DOHH2 (cell line): Measurements from ENCODE around the gene LLGL1.

Experiments
- H3F3A ChIP-seq: fragments of 200-600 bp; sonication (generic), shearing (Covaris generic); 2 replicates; pipeline ENCODE4 v1.6.0; 2016; ENCODE audit warnings: antibody characterized with exemption, mild to moderate bottlenecking; ENCODE audit not compliant: control insufficient read depth, insufficient read depth
- H3K27ac ChIP-seq: fragments of 200-600 bp; sonication (generic); 2 replicates; pipeline ENCODE4 v1.5.1; 2014; ENCODE audit warnings: low read depth, mild to moderate bottlenecking, low read length, moderate library complexity
- H3K27me3 ChIP-seq: fragments of 200-600 bp; sonication (generic); 2 replicates; pipeline ENCODE4 v1.6.1; 2014; ENCODE audit warnings: mild to moderate bottlenecking, low read length, mixed read lengths; ENCODE audit not compliant: control insufficient read depth
- H3K36me3 ChIP-seq: fragments of 200-600 bp; sonication (generic); 2 replicates; pipeline ENCODE4 v1.6.1; 2014; ENCODE audit warnings: mild to moderate bottlenecking, low read length, moderate library complexity, mixed read lengths; ENCODE audit not compliant: control insufficient read depth
- H3K4me1 ChIP-seq: fragments of 200-600 bp; sonication (generic); 2 replicates; pipeline ENCODE4 v1.6.1; 2014; ENCODE audit warnings: mild to moderate bottlenecking, low read length, mixed read lengths; ENCODE audit not compliant: control insufficient read depth
- H3K4me2 ChIP-seq: fragments of 200-600 bp; sonication (generic); 2 replicates; pipeline ENCODE4 v1.6.0; 2014; ENCODE audit warnings: mild to moderate bottlenecking, low read length, moderate library complexity
- H3K4me3 ChIP-seq: fragments of 200-600 bp; sonication (generic); 2 replicates; pipeline ENCODE4 v1.5.1; 2014; ENCODE audit warnings: mild to moderate bottlenecking, low read length, mixed read lengths
- H3K79me2 ChIP-seq: fragments of 200-600 bp; sonication (generic); 2 replicates; pipeline ENCODE4 v1.6.1; 2014; ENCODE audit warnings: mild to moderate bottlenecking, low read length, mixed read lengths; ENCODE audit not compliant: control insufficient read depth
- H3K9me2 ChIP-seq: fragments of 200-600 bp; sonication (generic); replicated peaks from 2 replicates; pipeline ENCODE4 v1.6.1; 2014; ENCODE audit warnings: mild to moderate bottlenecking, low read length, mixed read lengths; ENCODE audit not compliant: control insufficient read depth
- H3K9me3 ChIP-seq: fragments of 200-600 bp; sonication (generic); 2 replicates; pipeline ENCODE4 v1.6.1; 2014; ENCODE audit warnings: antibody characterized with exemption, low read length, mixed read lengths; ENCODE audit not compliant: control insufficient read depth, insufficient read depth
- H4K20me1 ChIP-seq: fragments of 200-600 bp; sonication (generic); 2 replicates; pipeline ENCODE4 v1.6.0; 2014; ENCODE audit warnings: low read depth, mild to moderate bottlenecking, antibody characterized with exemption, low read length, moderate library complexity; ENCODE audit not compliant: control insufficient read depth, insufficient read depth
- EZH2phosphoT487 ChIP-seq: fragments of 200-600 bp; sonication (generic); IDR thresholded peaks from 2 replicates; pipeline ENCODE4 v1.6.1; 2017; ENCODE audit warnings: borderline replicate concordance, mild to moderate bottlenecking, antibody characterized with exemption, low read length, moderate library complexity, mixed read lengths
- TF ChIP-seq, protein P1 (sequence below): fragments of 200-600 bp; sonication (generic); IDR thresholded peaks from one replicate; pipeline ENCODE4 v1.5.1; 2014; ENCODE audit warnings: antibody characterized with exemption, mild to moderate bottlenecking, low read depth, low read length; ENCODE audit not compliant: poor library complexity, severe bottlenecking

The LLGL1 gene

DNA sequence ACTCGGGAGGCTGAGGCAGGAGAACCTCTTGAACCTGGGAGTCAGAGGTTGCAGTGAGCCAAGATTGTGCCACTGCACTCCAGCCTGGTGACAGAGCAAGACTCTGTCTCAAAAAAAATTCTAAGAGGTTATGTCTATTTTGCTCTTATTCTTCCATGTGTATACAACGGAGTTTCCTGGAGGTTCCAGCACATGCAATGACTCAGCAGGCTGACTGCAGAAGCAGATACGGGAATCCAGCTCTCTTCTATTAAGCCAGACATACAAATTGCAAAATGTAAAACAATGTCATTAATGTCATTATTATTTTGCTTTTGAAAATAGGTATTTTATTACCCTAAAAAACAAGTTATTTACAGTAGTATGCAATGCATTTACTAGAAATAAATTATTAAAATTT lies 53.4 kb downstream of the LLGL1 start:
- H3K79me2 ChIP-seq, result no peaks in the 10 kb centered on the region
- no peak overlapping the region for H3K4me3 ChIP-seq
- H3K9me2 ChIP-seq, result no peaks in the 10 kb centered on the region
- H3K27ac ChIP-seq, result no peak overlapping the region
- no peaks in the 10 kb centered on the region for H3K27me3 ChIP-seq
- TF ChIP-seq, protein P1, sequence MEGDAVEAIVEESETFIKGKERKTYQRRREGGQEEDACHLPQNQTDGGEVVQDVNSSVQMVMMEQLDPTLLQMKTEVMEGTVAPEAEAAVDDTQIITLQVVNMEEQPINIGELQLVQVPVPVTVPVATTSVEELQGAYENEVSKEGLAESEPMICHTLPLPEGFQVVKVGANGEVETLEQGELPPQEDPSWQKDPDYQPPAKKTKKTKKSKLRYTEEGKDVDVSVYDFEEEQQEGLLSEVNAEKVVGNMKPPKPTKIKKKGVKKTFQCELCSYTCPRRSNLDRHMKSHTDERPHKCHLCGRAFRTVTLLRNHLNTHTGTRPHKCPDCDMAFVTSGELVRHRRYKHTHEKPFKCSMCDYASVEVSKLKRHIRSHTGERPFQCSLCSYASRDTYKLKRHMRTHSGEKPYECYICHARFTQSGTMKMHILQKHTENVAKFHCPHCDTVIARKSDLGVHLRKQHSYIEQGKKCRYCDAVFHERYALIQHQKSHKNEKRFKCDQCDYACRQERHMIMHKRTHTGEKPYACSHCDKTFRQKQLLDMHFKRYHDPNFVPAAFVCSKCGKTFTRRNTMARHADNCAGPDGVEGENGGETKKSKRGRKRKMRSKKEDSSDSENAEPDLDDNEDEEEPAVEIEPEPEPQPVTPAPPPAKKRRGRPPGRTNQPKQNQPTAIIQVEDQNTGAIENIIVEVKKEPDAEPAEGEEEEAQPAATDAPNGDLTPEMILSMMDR, result no peak
- no peak for TF ChIP-seq EZH2phosphoT487
- no peak overlapping the region for H3K4me2 ChIP-seq
- H3F3A ChIP-seq, result no peaks in the 10 kb centered on the region
- no peaks in the 10 kb centered on the region for H4K20me1 ChIP-seq
- no peaks in the 10 kb centered on the region for H3K9me3 ChIP-seq
- no peaks in the 10 kb centered on the region for H3K4me1 ChIP-seq
- H3K36me3 ChIP-seq, result peaks cover 77% of the 10 kb centered on the region

DNA sequence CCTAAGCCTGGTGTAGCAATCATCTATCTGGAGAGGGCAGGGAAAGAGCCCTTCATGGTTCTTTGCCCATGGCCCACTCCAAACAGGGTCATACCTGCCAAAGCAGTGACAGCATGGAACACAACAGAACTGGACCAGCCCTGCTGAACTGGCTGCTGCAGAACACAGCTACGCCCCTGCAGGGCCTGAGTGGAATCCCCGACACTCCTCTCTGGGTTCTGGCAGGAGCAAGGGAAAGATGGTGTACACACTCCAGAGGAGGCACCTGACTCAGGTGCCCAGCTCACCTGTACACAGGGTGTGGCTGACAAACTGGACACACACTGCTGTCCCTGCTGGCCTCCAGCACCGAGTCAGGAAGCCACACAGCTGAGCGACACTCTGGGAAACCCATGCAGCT lies 54.8 kb downstream of the LLGL1 start:
- Histone ChIP-seq H3K4me3 (no peak overlapping the region), H3K27me3 (no peaks in the 10 kb centered on the region), H3K27ac (no peak overlapping the region), H3F3A (no peaks in the 10 kb centered on the region), H3K36me3 (peaks cover 76% of the 10 kb centered on the region), H3K9me2 (no peaks in the 10 kb centered on the region), H3K79me2 (no peaks in the 10 kb centered on the region), H4K20me1 (no peaks in the 10 kb centered on the region), H3K4me2 (no peak overlapping the region), H3K9me3 (no peaks in the 10 kb centered on the region), H3K4me1 (no peaks in the 10 kb centered on the region)
- TF ChIP-seq EZH2phosphoT487, result no peak
- TF ChIP-seq, protein P1, result no peak

- Histone ChIP-seq H3F3A (no peaks in the 10 kb centered on the region), H3K27ac (no peak overlapping the region), H3K4me2 (no peak overlapping the region), H3K4me1 (no peaks in the 10 kb centered on the region), H3K36me3 (peaks cover 81% of the 10 kb centered on the region), H3K79me2 (no peaks in the 10 kb centered on the region), H3K9me3 (no peaks in the 10 kb centered on the region), H4K20me1 (no peaks in the 10 kb centered on the region), H3K4me3 (no peak overlapping the region), H3K9me2 (no peaks in the 10 kb centered on the region), H3K27me3 (no peaks in the 10 kb centered on the region)
- TF ChIP-seq EZH2phosphoT487, result no peak
- TF ChIP-seq, protein P1, result no peak
These were observed 55.4 kb downstream of the LLGL1 start for GRCh38 chr17:18280766-18281371.
